H1 (cell line): ENCODE results near the gene LEMD1. TPM values are rescaled to one million over a fixed set of nuclear protein-coding genes. Genes with fewer than 3 reads are reported as not detected.

Source experiments
- CTCF ChIA-PET: fragments of 300-600 bp; sonication (Branson Sonifier 250); formaldehyde crosslinking; loops from one replicate; lab custom pipeline; 2021; ENCODE audit not compliant: partially characterized antibody; lab: Charles Lee
- POLR2A ChIA-PET: fragments of 300-600 bp; sonication (Branson Sonifier 250); formaldehyde crosslinking; loops from one replicate; lab custom pipeline; 2021; ENCODE audit warnings: inconsistent platforms; ENCODE audit not compliant: partially characterized antibody; lab: Charles Lee
- DNase-seq, 2 experiments: peaks; one replicate each; pipeline versions ENCODE4 v3.0.0 to v3.0.0-alpha.2; 2010 to 2022; ENCODE audit warnings: low spot score in 2 of 2, low read depth in 1 of 2, mixed read lengths in 1 of 2
- FAIRE-seq: peaks from 2 replicates; lab custom pipeline; 2011; peaks lifted over from hg19 to GRCh38; lab: Jason Lieb, UNC
- H2AFZ ChIP-seq: 2 replicates; pipeline ENCODE4 v1.8.1; 2012; ENCODE audit warnings: low read length, inconsistent platforms
- H2AK5ac ChIP-seq: 2 replicates; pipeline ENCODE4 v1.6.1; 2013; ENCODE audit warnings: low read depth, low read length
- H2BK120ac ChIP-seq: replicated peaks from 2 replicates; pipeline ENCODE3; 2013; ENCODE audit warnings: low read depth, low read length, inconsistent platforms
- H2BK12ac ChIP-seq: 2 replicates; pipeline ENCODE4 v1.6.1; 2013; ENCODE audit warnings: low read depth, low read length
- H2BK15ac ChIP-seq: 2 replicates; pipeline ENCODE4 v1.6.1; 2013; ENCODE audit warnings: low read length
- H2BK20ac ChIP-seq: 2 replicates; pipeline ENCODE4 v1.6.1; 2013; ENCODE audit warnings: low read length
- H2BK5ac ChIP-seq: 2 replicates; pipeline ENCODE4 v1.6.1; 2013; ENCODE audit warnings: low read depth, low read length
- H3K14ac ChIP-seq: 2 replicates; pipeline ENCODE4 v1.6.1; 2013; ENCODE audit warnings: inconsistent platforms; ENCODE audit not compliant: insufficient read length
- H3K18ac ChIP-seq: 2 replicates; pipeline ENCODE4 v1.6.1; 2013; ENCODE audit warnings: low read length; ENCODE audit errors: extremely low read depth
- H3K23ac ChIP-seq: 2 replicates; pipeline ENCODE4 v1.6.1; 2013; ENCODE audit warnings: inconsistent platforms; ENCODE audit not compliant: insufficient read length
- H3K23me2 ChIP-seq: 2 replicates; pipeline ENCODE4 v1.6.1; 2013; ENCODE audit warnings: low read depth, low read length
- H3K27ac ChIP-seq: 2 replicates; pipeline ENCODE4 v1.6.1; 2011; ENCODE audit warnings: low read depth, low read length, inconsistent platforms
- H3K27me3 ChIP-seq, 4 experiments: replicated peaks in 1 of 4; 1 replicate in 1 of 4; 2 replicates in 3 of 4; pipeline versions ENCODE4 v1.6.1 to v1.8.1; 2011 to 2013; ENCODE audit warnings: low read length in 3 of 4, mild to moderate bottlenecking in 3 of 4, inconsistent platforms in 2 of 4, mixed read lengths in 2 of 4, moderate library complexity in 1 of 4; ENCODE audit not compliant: control insufficient read depth in 3 of 4, insufficient read depth in 3 of 4; ENCODE audit errors: extremely low read depth in 1 of 4
- H3K36me3 ChIP-seq, 4 experiments: 2 replicates each; pipeline versions ENCODE4 v1.6.1 to v1.8.1; 2011 to 2013; ENCODE audit warnings: mild to moderate bottlenecking in 4 of 4, low read length in 3 of 4, moderate library complexity in 2 of 4, control low read depth in 1 of 4, inconsistent platforms in 1 of 4; ENCODE audit not compliant: insufficient read depth in 4 of 4, control insufficient read depth in 2 of 4
- H3K4ac ChIP-seq: replicated peaks from 2 replicates; pipeline ENCODE3; 2013; ENCODE audit warnings: low read length, low read depth, mixed read lengths, inconsistent platforms; ENCODE audit not compliant: insufficient read length
- H3K4me1 ChIP-seq, 4 experiments: replicated peaks in 1 of 4; 1 replicate in 1 of 4; 2 replicates in 3 of 4; pipeline versions ENCODE4 v1.6.1 to v1.8.1; 2011 to 2013; ENCODE audit warnings: low read length in 3 of 4, inconsistent platforms in 2 of 4, mixed read lengths in 1 of 4; ENCODE audit not compliant: insufficient read depth in 4 of 4, control insufficient read depth in 3 of 4
- H3K4me2 ChIP-seq, 2 experiments: 2 replicates each; pipeline versions ENCODE4 v1.6.1 to v1.8.1; 2011 to 2013; ENCODE audit warnings: low read depth in 2 of 2, low read length in 2 of 2, control low read depth in 1 of 2, inconsistent platforms in 1 of 2, mild to moderate bottlenecking in 1 of 2; ENCODE audit not compliant: insufficient read depth in 1 of 2
- H3K4me3 ChIP-seq, 4 experiments: fragments of 200-600, 300-600 bp in 1 of 4; sonication (generic), shearing (Covaris generic), sonication (Bioruptor Twin) in 1 of 4; 2 replicates each; pipeline versions ENCODE4 v1.5.1 to v1.8.1; 2011 to 2016; ENCODE audit warnings: low read length in 4 of 4, low read depth in 3 of 4, control low read depth in 2 of 4, inconsistent platforms in 2 of 4, mild to moderate bottlenecking in 2 of 4, mixed read lengths in 1 of 4, moderate library complexity in 1 of 4; ENCODE audit not compliant: insufficient read depth in 2 of 4; ENCODE audit errors: extremely low read depth in 1 of 4
- H3K56ac ChIP-seq: replicated peaks from 2 replicates; pipeline ENCODE3; 2013; ENCODE audit warnings: low read depth, mild to moderate bottlenecking, mixed read lengths, low read length, inconsistent platforms; ENCODE audit not compliant: insufficient read length
- H3K79me1 ChIP-seq: 2 replicates; pipeline ENCODE4 v1.6.1; 2013; ENCODE audit warnings: low read depth, low read length, control low read depth
- H3K79me2 ChIP-seq, 2 experiments: 2 replicates each; pipeline versions ENCODE4 v1.6.1 to v1.8.1; 2012 to 2013; ENCODE audit warnings: low read length in 2 of 2, mild to moderate bottlenecking in 2 of 2, inconsistent platforms in 1 of 2; ENCODE audit not compliant: insufficient read depth in 2 of 2, control insufficient read depth in 1 of 2
- H3K9ac ChIP-seq, 4 experiments: replicated peaks in 1 of 4; 1 replicate in 1 of 4; 2 replicates in 3 of 4; pipeline versions ENCODE4 v1.6.1 to v1.8.1; 2011 to 2013; ENCODE audit warnings: low read depth in 3 of 4, low read length in 3 of 4, control low read depth in 2 of 4, mild to moderate bottlenecking in 2 of 4, moderate library complexity in 2 of 4, inconsistent platforms in 1 of 4; ENCODE audit errors: extremely low read depth in 1 of 4
- H3K9me3 ChIP-seq, 2 experiments: 2 replicates each; pipeline versions ENCODE4 v1.6.1 to v1.8.1; 2012 to 2013; ENCODE audit warnings: mild to moderate bottlenecking in 2 of 2, moderate library complexity in 2 of 2, control low read depth in 1 of 2, inconsistent platforms in 1 of 2, low read depth in 1 of 2, low read length in 1 of 2, mixed read lengths in 1 of 2; ENCODE audit not compliant: insufficient read depth in 2 of 2
- H4K20me1 ChIP-seq, 2 experiments: replicated peaks in 1 of 2; 2 replicates each; pipeline versions ENCODE3 to v1.8.1; 2011 to 2013; ENCODE audit warnings: inconsistent platforms in 2 of 2, low read length in 2 of 2, mild to moderate bottlenecking in 1 of 2; ENCODE audit not compliant: insufficient read depth in 2 of 2, control insufficient read depth in 1 of 2
- H4K5ac ChIP-seq: 2 replicates; pipeline ENCODE4 v1.6.1; 2013; ENCODE audit warnings: low read length, low read depth, mixed read lengths, inconsistent platforms; ENCODE audit not compliant: insufficient read length
- H4K8ac ChIP-seq: 2 replicates; pipeline ENCODE4 v1.8.0; 2013; ENCODE audit warnings: mild to moderate bottlenecking, moderate library complexity, low read length, inconsistent platforms; ENCODE audit not compliant: insufficient read depth; ENCODE audit errors: extremely low read depth
- H4K91ac ChIP-seq: replicated peaks from 2 replicates; pipeline ENCODE3; 2013; ENCODE audit warnings: low read length, mixed read lengths, inconsistent platforms; ENCODE audit not compliant: insufficient read length
- BACH1 ChIP-seq: IDR thresholded peaks from 2 replicates; pipeline ENCODE4 v1.6.1; 2012; ENCODE audit warnings: low read length, improper control_type of control experiment
- JUND ChIP-seq: IDR thresholded peaks from 2 replicates; pipeline ENCODE4 v1.6.1; 2011; ENCODE audit warnings: mild to moderate bottlenecking, improper control_type of control experiment, low read length
- RFX5 ChIP-seq: IDR thresholded peaks from 2 replicates; pipeline ENCODE4 v1.6.1; 2011; ENCODE audit warnings: low read depth, low read length, improper control_type of control experiment, borderline replicate concordance
- YY1 ChIP-seq: IDR thresholded peaks from 2 replicates; pipeline ENCODE4 v1.6.1; 2011; ENCODE audit warnings: low read depth, mild to moderate bottlenecking, low read length
- WGBS, 2 experiments: shearing (Covaris generic) in 1 of 2; methylation state at CpG; one replicate each; pipeline versions ENCODE4 v1.1.6 to v1.1.7; 2013 to 2015; ENCODE audit warnings: low lambda C conversion rate in 2 of 2, mixed read lengths in 2 of 2, inconsistent platforms in 1 of 2, low coverage in 1 of 2, missing lambda C conversion rate in 1 of 2; ENCODE audit not compliant: insufficient replicate concordance in 2 of 2, insufficient coverage in 1 of 2, insufficient read length in 1 of 2; ENCODE audit errors: extremely low coverage in 1 of 2, missing lambda C conversion rate in 1 of 2; 5-methylcytosine and 5-hydroxymethylcytosine counted together
- polyA plus RNA-seq, 7 experiments: library from polyadenylated mRNA; depleted of rRNA in 3 of 7; stranded (reverse) in 5 of 7; unstranded in 2 of 7; fragments of >200 nt in 5 of 7; fragments of 200-250 nt in 2 of 7; gene quantifications; 1 replicate in 5 of 7; 2 replicates in 1 of 7; 4 replicates in 1 of 7; pipeline versions ENCODE4 v1.2.1 to v1.2.3, GENCODE V29; 2011 to 2013; ENCODE audit warnings: missing spikeins in 2 of 7, mixed read lengths in 2 of 7
- total RNA-seq: library from RNA; stranded (reverse); fragmentation: NEBNext Ultra II Directional; extraction: Animal tissue kit (Norgen Biotek cat#: 25700); gene quantifications from 2 replicates; pipeline ENCODE4 v1.2.1, GENCODE V29; 2021

Gene LEMD1
- total and polyA plus RNA-seq, 2 of the 8 experiments (the other 6 are each of a cell fraction or from before 2014, with no cell fraction given), result 10.0 to 10.5 TPM

DNA sequence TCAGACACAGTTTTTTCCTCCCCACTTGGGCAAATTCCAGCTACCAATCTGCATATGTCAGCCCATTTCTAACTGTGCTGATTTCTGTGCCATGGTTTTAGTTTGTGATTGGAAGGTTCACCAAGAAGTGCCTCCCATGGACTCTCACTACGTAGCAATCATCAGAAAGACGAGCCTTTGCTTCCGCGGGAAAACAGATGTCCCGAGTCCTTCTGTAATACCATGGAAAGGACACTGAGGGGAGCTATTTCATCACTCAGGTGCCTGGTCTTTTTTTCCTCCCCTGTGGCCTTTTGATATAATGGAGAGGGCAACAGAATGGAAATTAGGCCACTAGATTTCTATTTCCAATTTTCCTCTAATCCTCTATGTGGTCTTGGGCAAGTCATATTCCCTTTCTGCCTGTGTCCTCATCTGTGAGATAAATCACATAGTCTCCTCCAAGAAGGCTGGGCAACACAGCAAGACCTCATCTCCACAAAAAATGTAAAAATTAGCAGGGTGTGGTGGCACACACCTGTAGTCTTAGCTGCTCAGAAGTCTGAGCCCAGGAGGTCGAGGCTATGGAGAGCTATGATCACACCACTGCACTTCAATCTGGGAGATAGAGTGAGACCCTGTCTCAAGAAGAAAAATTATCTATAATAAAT lies 24.8 kb downstream of the LEMD1 start:
- H3K27me3 ChIP-seq, result no peaks in the 10 kb centered on the region
- H4K91ac ChIP-seq, result no peak overlapping the region
- WGBS, 2 experiments, result 12% methylated on average over 6 of the region's 6 CpGs; no CpG with 5 or more reads in 1 of the 2 experiments
- no peaks in the 10 kb centered on the region for H3K9me3 ChIP-seq
- H3K36me3 ChIP-seq, result no peaks in the 10 kb centered on the region
- no peaks in the 10 kb centered on the region for H4K20me1 ChIP-seq
- DNase-seq (no peak), FAIRE-seq (peak; percentile 95)
- POLR2A ChIA-PET, result interaction anchor here (0.7 to 1.3 kb wide), 8 partner anchors 10 to 127 kb away, joined by 3 read pairs; partner anchors contain the start of gene BLACAT1
- no peak overlapping the region for H2BK120ac ChIP-seq
- H3K56ac ChIP-seq, result no peak overlapping the region
- H3K4me3 ChIP-seq, result no peak overlapping the region
- no peak overlapping the region for H3K23ac ChIP-seq
- H3K4ac ChIP-seq, result no peak overlapping the region
- H3K79me1 ChIP-seq, result no peaks in the 10 kb centered on the region
- H3K14ac ChIP-seq, result no peak overlapping the region
- H3K4me1 ChIP-seq, result no peaks in the 10 kb centered on the region
- no peak overlapping the region for H3K27ac ChIP-seq
- no peak overlapping the region for H2AFZ ChIP-seq
- H2BK20ac ChIP-seq, result no peak overlapping the region
- H3K4me2 ChIP-seq, result no peak overlapping the region
- CTCF ChIA-PET, result interaction anchor here (0.7 to 5.8 kb wide), 57 partner anchors 12 to 314 kb away, joined by 3 to 98 read pairs (median 5); partner anchors contain the start of genes BLACAT1 and KLHDC8A
- H2BK15ac ChIP-seq, result no peak overlapping the region
- H2BK12ac ChIP-seq, result no peak overlapping the region
- no peak overlapping the region for H3K18ac ChIP-seq
- no peaks in the 10 kb centered on the region for H3K23me2 ChIP-seq
- no peak overlapping the region for H2BK5ac ChIP-seq
- H3K79me2 ChIP-seq, result no peaks in the 10 kb centered on the region
- H3K9ac ChIP-seq, result no peak overlapping the region
- no peak overlapping the region for H4K8ac ChIP-seq
- H2AK5ac ChIP-seq, result no peak overlapping the region
- H4K5ac ChIP-seq, result no peak overlapping the region
- TF ChIP-seq YY1, result no peak
- 0 out of 2 replicates have a peak, but pooled peaks have one; percentile 14 for TF ChIP-seq JUND
- no peak for TF ChIP-seq RFX5
- no peak for TF ChIP-seq BACH1
